Endometrium (tissue), 2 donors: Measurements from ENCODE around the gene CAMK1D.
"Not testable (repeated sequence)": the region's sequence is repeated elsewhere in the genome, so short reads cannot be mapped to it uniquely, and the experiment has no call there.

Experiments
- FAIRE-seq: peaks from 2 replicates; lab custom pipeline; 2012; peaks lifted over from hg19 to GRCh38; lab: Jason Lieb, UNC
- donor health status: control.
- donor health status: control.

CAMK1D gene

GRCh38 chr10:12348870-12349628 lies at the start of gene CAMK1D:
Gene CAMK1D, plus strand, starts transcription at chr10:12349547.
- no peak for FAIRE-seq

- FAIRE-seq = not testable (repeated sequence)
Measured at GRCh38 chr10:12301036-12301435, 48.3 kb upstream of the CAMK1D start.

- FAIRE-seq = no peak
Measured at GRCh38 chr10:12308057-12308456, 41.3 kb upstream of the CAMK1D start.

- FAIRE-seq = no peak
Measured at GRCh38 chr10:12308736-12309375, 40.5 kb upstream of the CAMK1D start.

GRCh38 chr10:12309783-12310182 lies 39.6 kb upstream of the CAMK1D start:
- FAIRE-seq = not testable (repeated sequence)

- peak; percentile 93 for FAIRE-seq
Measured at GRCh38 chr10:12314836-12315235, 34.5 kb upstream of the CAMK1D start.

- no peak for FAIRE-seq
Measured at GRCh38 chr10:12319076-12319475, 30.3 kb upstream of the CAMK1D start.

- FAIRE-seq = no peak
Measured at GRCh38 chr10:12320892-12321291, 28.5 kb upstream of the CAMK1D start.

- no peak for FAIRE-seq
Measured at GRCh38 chr10:12321641-12322040, 27.7 kb upstream of the CAMK1D start.

- FAIRE-seq = no peak
Measured at GRCh38 chr10:12322583-12323131, 26.7 kb upstream of the CAMK1D start.

GRCh38 chr10:12324530-12324929 lies 24.8 kb upstream of the CAMK1D start:
- FAIRE-seq = no peak

GRCh38 chr10:12327074-12327473 lies 22.3 kb upstream of the CAMK1D start:
- no peak for FAIRE-seq

- FAIRE-seq = no peak
Measured at GRCh38 chr10:12327476-12327875, 21.9 kb upstream of the CAMK1D start.

- not testable (repeated sequence) for FAIRE-seq
Measured at GRCh38 chr10:12328312-12328711, 21.0 kb upstream of the CAMK1D start.

- FAIRE-seq = no peak
Measured at GRCh38 chr10:12332572-12333379, 16.6 kb upstream of the CAMK1D start.

GRCh38 chr10:12333380-12334185 lies 15.8 kb upstream of the CAMK1D start:
- FAIRE-seq = no peak

- no peak for FAIRE-seq
Measured at GRCh38 chr10:12334186-12334530, 15.2 kb upstream of the CAMK1D start.

GRCh38 chr10:12335169-12335568 lies 14.2 kb upstream of the CAMK1D start:
- FAIRE-seq = not testable (repeated sequence)

GRCh38 chr10:12337453-12338372 lies 11.6 kb upstream of the CAMK1D start:
- FAIRE-seq = no peak

- FAIRE-seq = no peak
Measured at GRCh38 chr10:12338981-12339380, 10.4 kb upstream of the CAMK1D start.

- no peak for FAIRE-seq
Measured at GRCh38 chr10:12340371-12340770, 9.0 kb upstream of the CAMK1D start.
